Activated CD8-positive, alpha-beta T cell treated with anti-CD3 and anti-CD28 coated beads for 36 hours (primary cell): ENCODE measurements around the gene TNS3. TPM values are rescaled to one million over a fixed set of nuclear protein-coding genes. Genes with fewer than 3 reads are reported as not detected.

Source experiments
- ATAC-seq: fragments of 200-7000 bp; cut with Tn5 transposase; one replicate; pipeline ENCODE4 v1.10.0; 2021; ENCODE audit warnings: mild to moderate bottlenecking, moderate library complexity
- CTCF ChIA-PET: fragments of 350-600 bp; sonication (Branson Sonifier 250); formaldehyde crosslinking; loops from one replicate; lab custom pipeline; 2021; ENCODE audit warnings: antibody characterized with exemption; lab: Charles Lee
- POLR2A ChIA-PET: fragments of 350-600 bp; sonication (Branson Sonifier 250); formaldehyde crosslinking; loops from one replicate; lab custom pipeline; 2021; ENCODE audit warnings: antibody characterized with exemption; lab: Charles Lee
- DNase-seq: peaks from one replicate; pipeline ENCODE4 v3.0.0-alpha.2; 2020
- H3K27ac Mint-ChIP-seq: one replicate; pipeline ENCODE4 v1.8.0; 2021; ENCODE audit warnings: mild to moderate bottlenecking, mixed read lengths
- H3K27me3 Mint-ChIP-seq: one replicate; pipeline ENCODE4 v1.8.0; 2021; ENCODE audit warnings: mixed read lengths
- H3K36me3 Mint-ChIP-seq: one replicate; pipeline ENCODE4 v1.8.0; 2021; ENCODE audit warnings: low read depth, mixed read lengths
- H3K4me1 Mint-ChIP-seq: one replicate; pipeline ENCODE4 v1.8.0; 2021; ENCODE audit warnings: low read depth, mixed read lengths
- H3K4me3 Mint-ChIP-seq: one replicate; pipeline ENCODE4 v1.8.0; 2021; ENCODE audit warnings: mild to moderate bottlenecking, moderate library complexity, mixed read lengths
- H3K9me3 Mint-ChIP-seq: one replicate; pipeline ENCODE4 v1.8.0; 2021; ENCODE audit warnings: mixed read lengths
- intact Hi-C: fragments of 100-400 bp; cut with micrococcal nuclease; formaldehyde crosslinking; loops from one replicate; pipeline ENCODE4 v1.10.0; 2022
- total RNA-seq, 2 experiments: library from RNA; stranded (reverse); gene quantifications; one replicate each; pipeline ENCODE4 v1.2.3, GENCODE V29; 2021
- TF ChIP-seq, protein P1 (sequence below): fragments of 200-600 bp; IDR thresholded peaks from one replicate; pipeline ENCODE4 v1.8.0; 2022; ENCODE audit warnings: antibody characterized with exemption, mild to moderate bottlenecking

The TNS3 gene
- total RNA-seq, 2 experiments from 2014 or later = 0.04 to 0.16 TPM

- H3K4me1 Mint-ChIP-seq = peaks cover 16% of the 10 kb centered on the region
- H3K27ac Mint-ChIP-seq = no peak overlapping the region
- TF ChIP-seq, protein P1, sequence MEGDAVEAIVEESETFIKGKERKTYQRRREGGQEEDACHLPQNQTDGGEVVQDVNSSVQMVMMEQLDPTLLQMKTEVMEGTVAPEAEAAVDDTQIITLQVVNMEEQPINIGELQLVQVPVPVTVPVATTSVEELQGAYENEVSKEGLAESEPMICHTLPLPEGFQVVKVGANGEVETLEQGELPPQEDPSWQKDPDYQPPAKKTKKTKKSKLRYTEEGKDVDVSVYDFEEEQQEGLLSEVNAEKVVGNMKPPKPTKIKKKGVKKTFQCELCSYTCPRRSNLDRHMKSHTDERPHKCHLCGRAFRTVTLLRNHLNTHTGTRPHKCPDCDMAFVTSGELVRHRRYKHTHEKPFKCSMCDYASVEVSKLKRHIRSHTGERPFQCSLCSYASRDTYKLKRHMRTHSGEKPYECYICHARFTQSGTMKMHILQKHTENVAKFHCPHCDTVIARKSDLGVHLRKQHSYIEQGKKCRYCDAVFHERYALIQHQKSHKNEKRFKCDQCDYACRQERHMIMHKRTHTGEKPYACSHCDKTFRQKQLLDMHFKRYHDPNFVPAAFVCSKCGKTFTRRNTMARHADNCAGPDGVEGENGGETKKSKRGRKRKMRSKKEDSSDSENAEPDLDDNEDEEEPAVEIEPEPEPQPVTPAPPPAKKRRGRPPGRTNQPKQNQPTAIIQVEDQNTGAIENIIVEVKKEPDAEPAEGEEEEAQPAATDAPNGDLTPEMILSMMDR = no peak
- DNase-seq = peak; percentile 17
- H3K27me3 Mint-ChIP-seq = no peaks in the 10 kb centered on the region
- ChIA-PET CTCF (no interaction called here), POLR2A (no interaction called here)
- intact Hi-C loops = no loop called here
- H3K9me3 Mint-ChIP-seq = peaks cover 1% of the 10 kb centered on the region
- H3K36me3 Mint-ChIP-seq = no peaks in the 10 kb centered on the region
- ATAC-seq = peak; percentile 50
- no peak overlapping the region for H3K4me3 Mint-ChIP-seq
Observed at GRCh38 chr7:47482013-47482875, 99.7 kb downstream of the TNS3 start.

DNA sequence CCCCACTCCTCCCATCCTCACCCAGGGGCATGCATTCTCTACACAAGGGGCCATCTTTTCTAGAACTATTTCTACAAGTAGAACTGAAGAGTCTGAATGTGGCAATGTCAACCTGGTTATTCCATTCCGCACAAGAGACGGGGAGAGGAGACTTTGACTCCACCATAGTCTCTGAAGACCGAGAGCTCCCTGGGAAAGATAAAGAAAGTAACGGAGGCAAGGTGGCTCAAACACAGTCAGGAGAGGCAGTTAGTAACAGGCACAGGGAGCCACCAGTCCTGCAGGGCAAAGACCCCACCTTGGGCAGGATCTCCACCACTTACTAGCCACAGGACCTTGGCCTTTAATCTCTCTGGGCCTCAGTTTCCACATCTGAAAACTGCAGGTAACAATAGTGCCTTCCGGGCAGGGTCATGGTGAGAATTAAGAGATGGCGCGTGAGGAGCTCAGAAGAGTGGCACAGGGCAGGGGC is 100.3 kb downstream of the TNS3 start:
- no peak overlapping the region for H3K27ac Mint-ChIP-seq
- H3K4me3 Mint-ChIP-seq = no peak overlapping the region
- H3K9me3 Mint-ChIP-seq = peaks cover 1% of the 10 kb centered on the region
- CTCF ChIA-PET = no interaction called here
- DNase-seq (no peak), ATAC-seq (no peak)
- POLR2A ChIA-PET = no interaction called here
- intact Hi-C loops = no loop called here
- no peaks in the 10 kb centered on the region for H3K27me3 Mint-ChIP-seq
- H3K36me3 Mint-ChIP-seq = no peaks in the 10 kb centered on the region
- TF ChIP-seq, protein P1 = no peak
- peaks cover 16% of the 10 kb centered on the region for H3K4me1 Mint-ChIP-seq

DNA sequence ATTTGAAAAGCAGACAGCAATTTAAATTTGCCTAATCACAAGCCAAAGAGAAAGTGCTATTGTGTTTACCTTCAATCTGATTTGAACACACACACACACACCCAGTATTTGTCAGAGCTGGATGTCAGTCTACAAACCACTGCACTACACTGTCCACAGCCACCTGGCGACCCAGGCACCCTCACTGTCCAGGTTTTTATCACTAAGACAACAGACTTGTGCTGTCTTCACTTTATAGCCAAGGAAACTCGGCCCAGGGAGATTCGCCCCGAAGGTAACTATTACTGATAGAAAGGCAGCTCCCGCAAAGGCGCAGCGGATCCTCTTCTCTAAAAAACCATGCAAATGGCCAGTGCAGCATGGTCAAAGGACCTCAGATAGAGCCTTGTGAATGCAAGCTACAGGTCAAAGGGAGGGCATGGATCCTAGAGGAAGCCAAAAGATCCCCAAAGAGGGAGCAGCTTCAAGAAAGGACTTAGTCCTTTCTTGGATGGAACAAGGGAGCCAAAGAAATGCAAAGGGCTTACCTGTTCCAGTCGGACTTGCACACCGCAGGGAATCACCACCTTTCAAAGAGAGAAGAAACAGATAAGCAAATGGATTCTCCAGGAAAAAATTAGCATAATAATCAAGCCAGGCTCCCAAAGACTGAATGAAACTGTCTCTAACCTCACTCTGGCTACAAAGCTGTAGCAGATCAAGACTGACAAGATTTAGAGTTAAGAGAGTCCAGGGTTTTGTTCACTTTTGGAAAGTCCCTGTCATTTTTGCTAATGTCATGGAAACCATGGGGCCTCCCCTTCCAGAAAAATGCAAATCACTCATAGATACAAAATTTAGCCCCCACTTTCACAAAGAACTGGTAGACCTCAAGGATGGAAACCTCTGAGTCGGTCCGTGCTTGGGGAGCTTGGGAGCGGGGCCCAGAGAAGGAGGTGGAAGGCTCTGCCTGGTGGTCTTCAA is 101.1 kb downstream of the TNS3 start:
- Mint-ChIP-seq H3K27ac (no peak overlapping the region), H3K36me3 (no peaks in the 10 kb centered on the region), H3K27me3 (no peaks in the 10 kb centered on the region), H3K4me1 (peaks cover 16% of the 10 kb centered on the region), H3K4me3 (no peak overlapping the region), H3K9me3 (peaks cover 1% of the 10 kb centered on the region)
- intact Hi-C loops = no loop called here
- ChIA-PET CTCF (interaction anchor here (0.7 kb wide), 1 partner anchor 8 kb away, joined by 3 read pairs; no protein-coding TSS in a partner anchor), POLR2A (no interaction called here)
- TF ChIP-seq, protein P1 = no peak
- DNase-seq = peak; percentile 37
- ATAC-seq = peak; percentile 57

GRCh38 chr7:47479821-47480575 is 101.9 kb downstream of the TNS3 start:
- CTCF ChIA-PET = interaction anchor here (0.7 kb wide), 1 partner anchor 9 kb away, joined by 3 read pairs; no protein-coding TSS in a partner anchor
- intact Hi-C loops = no loop called here
- ATAC-seq (no peak), DNase-seq (no peak)
- POLR2A ChIA-PET = no interaction called here
- TF ChIP-seq, protein P1 = no peak
- no peaks in the 10 kb centered on the region for H3K27me3 Mint-ChIP-seq
- no peak overlapping the region for H3K27ac Mint-ChIP-seq
- H3K4me1 Mint-ChIP-seq = peaks cover 16% of the 10 kb centered on the region
- H3K4me3 Mint-ChIP-seq = no peak overlapping the region
- peaks cover 1% of the 10 kb centered on the region for H3K9me3 Mint-ChIP-seq
- H3K36me3 Mint-ChIP-seq = no peaks in the 10 kb centered on the region
